ENCODE data around the gene KDM4C.

KDM4C gene

GRCh38 chr9:6771722-6772121, 13.9 kb downstream of the KDM4C start:
- DNase-seq (ENCODE audit: low read depth) = no peak
- H3K4me3 ChIP-seq (ENCODE audit: control insufficient read depth, low read depth, low read length) = no peak overlapping the region
- TF ChIP-seq, protein P1, sequence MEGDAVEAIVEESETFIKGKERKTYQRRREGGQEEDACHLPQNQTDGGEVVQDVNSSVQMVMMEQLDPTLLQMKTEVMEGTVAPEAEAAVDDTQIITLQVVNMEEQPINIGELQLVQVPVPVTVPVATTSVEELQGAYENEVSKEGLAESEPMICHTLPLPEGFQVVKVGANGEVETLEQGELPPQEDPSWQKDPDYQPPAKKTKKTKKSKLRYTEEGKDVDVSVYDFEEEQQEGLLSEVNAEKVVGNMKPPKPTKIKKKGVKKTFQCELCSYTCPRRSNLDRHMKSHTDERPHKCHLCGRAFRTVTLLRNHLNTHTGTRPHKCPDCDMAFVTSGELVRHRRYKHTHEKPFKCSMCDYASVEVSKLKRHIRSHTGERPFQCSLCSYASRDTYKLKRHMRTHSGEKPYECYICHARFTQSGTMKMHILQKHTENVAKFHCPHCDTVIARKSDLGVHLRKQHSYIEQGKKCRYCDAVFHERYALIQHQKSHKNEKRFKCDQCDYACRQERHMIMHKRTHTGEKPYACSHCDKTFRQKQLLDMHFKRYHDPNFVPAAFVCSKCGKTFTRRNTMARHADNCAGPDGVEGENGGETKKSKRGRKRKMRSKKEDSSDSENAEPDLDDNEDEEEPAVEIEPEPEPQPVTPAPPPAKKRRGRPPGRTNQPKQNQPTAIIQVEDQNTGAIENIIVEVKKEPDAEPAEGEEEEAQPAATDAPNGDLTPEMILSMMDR (conservative IDR thresholded peaks at IDR 0.05; ENCODE audit: control insufficient read depth, insufficient read depth, low read depth, low read length) = no peak

- no peak overlapping the region for H3K4me3 ChIP-seq (ENCODE audit: control insufficient read depth, low read depth, low read length)
- TF ChIP-seq, protein P1 (conservative IDR thresholded peaks at IDR 0.05; ENCODE audit: control insufficient read depth, insufficient read depth, low read depth, low read length) = no peak
- DNase-seq (ENCODE audit: low read depth) = no peak
Measured at GRCh38 chr9:6777213-6777902, 19.6 kb downstream of the KDM4C start.

DNA sequence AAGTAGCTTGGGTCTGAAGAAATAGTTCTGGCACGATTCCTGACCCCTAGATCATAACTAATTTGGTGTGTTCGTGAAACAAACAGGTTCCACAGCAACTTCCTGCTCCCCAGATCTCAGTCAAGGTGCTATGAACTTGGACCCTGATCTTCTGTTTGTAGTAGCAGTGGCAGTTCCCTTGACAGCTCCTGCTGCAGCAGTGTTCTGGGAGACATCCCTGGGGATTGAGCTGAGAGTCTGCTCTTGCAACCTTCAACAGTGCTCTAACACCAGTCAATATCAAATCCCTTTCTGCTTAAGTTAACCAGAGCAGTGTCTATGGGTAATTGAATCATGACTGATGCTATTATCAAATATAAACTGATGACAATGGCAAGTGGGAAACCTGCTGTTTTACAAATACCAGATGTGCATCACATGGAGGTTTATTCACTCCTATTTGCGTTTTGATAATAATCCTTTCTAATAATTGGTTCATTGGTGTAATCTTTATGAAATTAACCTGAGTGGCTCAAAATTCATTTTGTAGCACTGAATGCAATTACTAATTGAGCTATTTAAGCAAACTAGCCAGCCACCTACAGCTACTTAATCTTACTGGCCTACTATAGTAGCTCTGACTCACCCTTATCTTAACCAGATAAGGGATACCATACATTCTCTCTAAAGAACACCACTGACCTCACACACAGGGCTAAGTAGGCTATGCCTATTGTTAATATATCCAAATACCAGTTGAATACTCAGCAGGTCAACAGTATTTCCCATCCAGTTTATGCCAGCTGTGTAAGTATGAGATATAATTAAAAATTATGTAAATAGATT, 21.9 kb downstream of the KDM4C start:
- DNase-seq (ENCODE audit: low read depth) = no peak
- TF ChIP-seq, protein P1 (conservative IDR thresholded peaks at IDR 0.05; ENCODE audit: control insufficient read depth, insufficient read depth, low read depth, low read length) = no peak
- H3K4me3 ChIP-seq (ENCODE audit: control insufficient read depth, low read depth, low read length) = no peak overlapping the region

GRCh38 chr9:6780690-6781089, 22.9 kb downstream of the KDM4C start:
- TF ChIP-seq, protein P1 (conservative IDR thresholded peaks at IDR 0.05; ENCODE audit: control insufficient read depth, insufficient read depth, low read depth, low read length) = no peak
- DNase-seq (ENCODE audit: low read depth) = no peak
- H3K4me3 ChIP-seq (ENCODE audit: control insufficient read depth, low read depth, low read length) = no peak overlapping the region

- TF ChIP-seq, protein P1 (conservative IDR thresholded peaks at IDR 0.05; ENCODE audit: control insufficient read depth, insufficient read depth, low read depth, low read length) = no peak
- DNase-seq (ENCODE audit: low read depth) = no peak
- H3K4me3 ChIP-seq (ENCODE audit: control insufficient read depth, low read depth, low read length) = no peak overlapping the region
Measured at GRCh38 chr9:6781476-6781875, 23.7 kb downstream of the KDM4C start.

GRCh38 chr9:6782345-6782744, 24.6 kb downstream of the KDM4C start:
- H3K4me3 ChIP-seq (ENCODE audit: control insufficient read depth, low read depth, low read length) = no peak overlapping the region
- no peak for DNase-seq (ENCODE audit: low read depth)
- TF ChIP-seq, protein P1 (conservative IDR thresholded peaks at IDR 0.05; ENCODE audit: control insufficient read depth, insufficient read depth, low read depth, low read length) = no peak

Data from fibroblast of mammary gland (primary cell).